ENCODE data around the gene PNPLA8.
A peak's percentile ranks its signal among the peaks of the same experiment; 100 is the strongest.

The PNPLA8 gene, protein sequence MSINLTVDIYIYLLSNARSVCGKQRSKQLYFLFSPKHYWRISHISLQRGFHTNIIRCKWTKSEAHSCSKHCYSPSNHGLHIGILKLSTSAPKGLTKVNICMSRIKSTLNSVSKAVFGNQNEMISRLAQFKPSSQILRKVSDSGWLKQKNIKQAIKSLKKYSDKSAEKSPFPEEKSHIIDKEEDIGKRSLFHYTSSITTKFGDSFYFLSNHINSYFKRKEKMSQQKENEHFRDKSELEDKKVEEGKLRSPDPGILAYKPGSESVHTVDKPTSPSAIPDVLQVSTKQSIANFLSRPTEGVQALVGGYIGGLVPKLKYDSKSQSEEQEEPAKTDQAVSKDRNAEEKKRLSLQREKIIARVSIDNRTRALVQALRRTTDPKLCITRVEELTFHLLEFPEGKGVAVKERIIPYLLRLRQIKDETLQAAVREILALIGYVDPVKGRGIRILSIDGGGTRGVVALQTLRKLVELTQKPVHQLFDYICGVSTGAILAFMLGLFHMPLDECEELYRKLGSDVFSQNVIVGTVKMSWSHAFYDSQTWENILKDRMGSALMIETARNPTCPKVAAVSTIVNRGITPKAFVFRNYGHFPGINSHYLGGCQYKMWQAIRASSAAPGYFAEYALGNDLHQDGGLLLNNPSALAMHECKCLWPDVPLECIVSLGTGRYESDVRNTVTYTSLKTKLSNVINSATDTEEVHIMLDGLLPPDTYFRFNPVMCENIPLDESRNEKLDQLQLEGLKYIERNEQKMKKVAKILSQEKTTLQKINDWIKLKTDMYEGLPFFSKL

DNA sequence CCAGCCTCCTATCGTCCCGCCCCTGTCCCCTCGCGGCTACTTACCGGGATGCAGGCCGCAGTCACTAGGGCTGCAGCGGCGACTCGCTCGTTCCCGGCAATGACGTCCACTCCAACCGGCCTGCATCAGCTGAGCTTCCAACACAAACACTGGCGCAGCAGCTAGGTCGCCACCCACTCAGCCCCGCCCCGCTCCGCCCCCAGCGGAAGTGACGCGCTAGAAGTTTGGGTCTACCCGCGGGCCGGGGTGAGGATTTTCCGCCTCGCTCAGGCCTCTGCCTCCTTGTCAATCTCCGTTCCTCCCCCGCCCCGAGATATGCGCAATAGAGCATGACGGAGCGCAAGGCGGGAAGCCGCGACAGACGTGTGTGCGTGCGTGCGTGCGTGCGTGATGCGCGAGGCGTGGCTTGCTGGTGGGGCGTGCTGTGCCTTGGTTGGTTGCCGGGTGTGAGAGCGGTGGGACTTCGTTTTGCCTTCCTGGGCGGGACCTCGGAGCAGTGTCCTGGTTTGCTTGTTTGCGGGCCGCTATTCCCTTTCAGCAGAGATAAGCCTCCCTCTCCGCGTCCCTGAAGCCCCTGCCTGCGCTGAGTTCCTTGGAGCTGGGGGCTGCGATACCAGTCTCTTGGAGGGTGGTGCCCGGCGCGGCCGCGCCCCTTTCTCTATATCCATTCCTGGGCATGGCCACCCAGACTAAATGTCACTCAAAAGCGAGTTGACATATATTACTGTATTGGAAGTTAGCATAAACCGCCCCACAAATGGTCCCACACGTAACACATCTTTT is at the start of gene PNPLA8:
Gene PNPLA8, minus strand, starts transcription at position 151 of the 783 bp plus-strand sequence. CDS start 10,644 bp downstream, outside the sequence.
- Histone ChIP-seq H2AFZ (peak within 1 kb of the TSS; percentile 79), H3K9ac (peak within 1 kb of the TSS; percentile 16), H3K27ac (peak within 1 kb of the TSS; percentile 91), H3K9me3 (ENCODE audit: control insufficient read depth, low read length) (no peaks in the 10 kb centered on the region), H3K4me2 (ENCODE audit: low read length) (peak within 1 kb of the TSS; percentile 79), H3K27me3 (ENCODE audit: control insufficient read depth, insufficient read depth, low read length) (no peaks in the 10 kb centered on the region), H3K36me3 (ENCODE audit: control insufficient read depth, insufficient read depth, low read length) (no peaks in the 10 kb centered on the region), H3K79me2 (peaks cover 30% of the 10 kb centered on the region), H3K4me1 (peaks cover 16% of the 10 kb centered on the region), H3K4me3 (ENCODE audit: low read depth, low read length) (peak within 1 kb of the TSS; percentile 89)
- TF ChIP-seq CTCF (IDR thresholded peaks at IDR 0.05) = peak; percentile 5

- H3K27me3 ChIP-seq (ENCODE audit: control insufficient read depth, insufficient read depth, low read length) = no peaks in the 10 kb centered on the region
- H3K9ac ChIP-seq = no peak overlapping the region
- no peaks in the 10 kb centered on the region for H3K36me3 ChIP-seq (ENCODE audit: control insufficient read depth, insufficient read depth, low read length)
- peaks cover 22% of the 10 kb centered on the region for H3K4me1 ChIP-seq
- no peak overlapping the region for H2AFZ ChIP-seq
- peaks cover 13% of the 10 kb centered on the region for H3K79me2 ChIP-seq
- no peak overlapping the region for H3K4me3 ChIP-seq (ENCODE audit: low read depth, low read length)
- no peaks in the 10 kb centered on the region for H3K9me3 ChIP-seq (ENCODE audit: control insufficient read depth, low read length)
- no peak overlapping the region for H3K27ac ChIP-seq
- no peak overlapping the region for H3K4me2 ChIP-seq (ENCODE audit: low read length)
- no peak for TF ChIP-seq CTCF (IDR thresholded peaks at IDR 0.05)
These were observed 49.2 kb upstream of the PNPLA8 start for GRCh38 chr7:108575156-108575555.

DNA sequence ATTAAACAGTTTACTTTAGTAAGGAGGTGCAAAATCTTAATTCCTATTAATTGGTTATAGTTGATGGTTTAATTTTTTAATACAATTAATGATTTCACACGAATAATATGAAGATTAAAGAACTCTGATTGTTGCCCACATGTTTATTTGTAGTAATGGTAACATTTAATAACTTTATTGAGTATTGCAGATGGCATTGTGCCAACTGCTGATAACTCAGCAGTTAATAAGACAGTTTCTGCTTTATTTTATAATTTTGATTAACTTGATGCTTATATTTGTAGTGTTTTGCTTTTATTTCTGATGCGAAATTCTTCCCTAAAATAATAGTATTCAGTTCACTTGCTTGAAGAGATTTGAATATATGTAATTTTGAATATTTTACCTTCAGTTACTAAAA is 46.5 kb upstream of the PNPLA8 start:
- TF ChIP-seq CTCF (IDR thresholded peaks at IDR 0.05) = no peak
- Histone ChIP-seq H3K27me3 (ENCODE audit: control insufficient read depth, insufficient read depth, low read length) (no peaks in the 10 kb centered on the region), H3K79me2 (peaks cover 28% of the 10 kb centered on the region), H2AFZ (no peak overlapping the region), H3K4me3 (ENCODE audit: low read depth, low read length) (no peak overlapping the region), H3K4me2 (ENCODE audit: low read length) (no peak overlapping the region), H3K36me3 (ENCODE audit: control insufficient read depth, insufficient read depth, low read length) (no peaks in the 10 kb centered on the region), H3K9ac (no peak overlapping the region), H3K4me1 (peaks cover 18% of the 10 kb centered on the region), H3K9me3 (ENCODE audit: control insufficient read depth, low read length) (no peaks in the 10 kb centered on the region), H3K27ac (no peak overlapping the region)

DNA sequence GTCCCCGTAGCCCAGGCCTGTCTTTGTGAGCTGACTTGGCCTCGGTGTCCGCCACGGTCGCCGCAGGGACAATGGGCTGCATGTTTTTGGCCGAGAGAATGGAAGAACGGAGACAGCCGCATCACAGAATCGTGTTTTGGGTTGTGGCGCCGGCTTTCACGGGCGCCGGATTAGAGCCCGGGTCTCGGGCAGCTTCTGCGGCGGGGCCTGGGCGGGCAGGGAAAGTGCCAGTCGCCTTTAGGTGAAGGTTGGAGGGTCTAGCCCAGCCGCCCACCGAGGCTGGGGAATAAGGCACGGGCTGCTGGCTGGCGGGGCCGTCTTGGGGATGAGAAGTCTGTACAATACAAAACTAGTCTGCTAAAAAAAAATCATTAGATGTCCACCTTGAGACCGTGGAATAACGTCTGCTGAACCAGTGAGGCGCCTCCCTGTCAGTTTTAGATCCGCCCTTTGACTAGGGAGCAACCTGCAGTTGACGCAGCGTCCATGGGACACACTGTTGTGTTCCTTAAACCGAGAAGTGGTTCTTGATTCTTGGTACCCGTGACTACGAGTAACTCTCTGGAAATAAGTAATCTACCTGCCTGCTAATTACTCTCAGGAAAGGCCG is 44.3 kb upstream of the PNPLA8 start:
- Histone ChIP-seq H3K36me3 (ENCODE audit: control insufficient read depth, insufficient read depth, low read length) (no peaks in the 10 kb centered on the region), H2AFZ (peak overlapping the region; percentile 56), H3K4me3 (ENCODE audit: low read depth, low read length) (peak overlapping the region; percentile 97)

More for the DNA sequence above, 44.3 kb upstream of the PNPLA8 start:
- H3K4me2 ChIP-seq (ENCODE audit: low read length) = peak overlapping the region; percentile 70
- peak overlapping the region; percentile 64 for H3K9ac ChIP-seq
- H3K4me1 ChIP-seq = peaks cover 4% of the 10 kb centered on the region
- H3K79me2 ChIP-seq = peaks cover 28% of the 10 kb centered on the region
- H3K27ac ChIP-seq = peak overlapping the region; percentile 81
- TF ChIP-seq CTCF (IDR thresholded peaks at IDR 0.05) = no peak
- H3K9me3 ChIP-seq (ENCODE audit: control insufficient read depth, low read length) = no peaks in the 10 kb centered on the region
- no peaks in the 10 kb centered on the region for H3K27me3 ChIP-seq (ENCODE audit: control insufficient read depth, insufficient read depth, low read length)

Data from parathyroid adenoma (tissue), 2 donors.